Stimulated activated CD8-positive, alpha-beta memory T cell treated with anti-CD3 and anti-CD28 coated beads, Interleukin-4, amount 100 ng/mL, for 24 hours (primary cell): ENCODE measurements around the gene RPUSD3.

ENCODE experiments used
- DNase-seq: peaks from one replicate; pipeline ENCODE4 v3.0.0-alpha.2; 2020; ENCODE audit warnings: low read depth

Gene RPUSD3

GRCh38 chr3:9834520-9835380, 9.1 kb downstream of the RPUSD3 start:
- DNase-seq, result no peak

DNA sequence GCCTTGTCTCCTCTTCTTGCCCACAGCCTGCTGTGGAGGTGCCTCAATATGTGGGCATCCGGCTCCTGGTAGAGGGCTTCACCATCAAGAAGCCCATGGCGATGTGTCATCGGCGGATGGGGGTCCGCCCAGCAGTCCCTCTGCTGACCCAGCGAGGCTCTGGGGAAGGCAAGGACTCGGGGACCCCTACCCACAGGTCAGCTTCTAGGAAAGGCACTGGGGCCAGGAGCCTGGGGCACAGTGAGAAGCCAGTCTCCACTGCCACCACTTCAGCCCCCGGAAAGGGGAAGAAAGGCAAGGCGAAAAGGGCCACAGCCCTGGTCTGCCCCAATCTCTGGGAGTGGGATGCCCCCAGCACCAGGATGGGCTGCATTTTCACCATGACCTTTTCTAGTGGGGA, 10.7 kb downstream of the RPUSD3 start:
- no peak for DNase-seq

DNA sequence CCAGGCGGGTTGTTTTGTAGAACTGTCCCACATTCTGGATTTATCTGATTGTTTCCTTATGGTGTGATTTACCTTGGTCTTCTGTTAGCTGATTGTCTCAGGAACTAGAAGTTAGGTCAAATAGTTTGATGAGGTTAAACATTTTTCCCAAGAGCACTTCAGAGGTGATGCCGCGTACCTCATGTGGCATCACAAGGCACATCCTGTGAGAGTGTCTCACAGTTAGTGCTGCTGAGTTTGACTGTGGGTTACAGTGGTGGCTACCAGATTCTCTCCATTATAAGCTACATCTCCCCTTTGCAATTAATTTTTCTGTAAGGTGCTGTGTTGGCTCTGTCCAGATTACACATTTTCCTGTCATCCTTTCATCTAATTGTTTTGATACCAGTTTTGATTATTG, 12.6 kb downstream of the RPUSD3 start:
- no peak for DNase-seq

- DNase-seq, result no peak
These were observed 14.7 kb downstream of the RPUSD3 start for GRCh38 chr3:9828801-9829755.

- DNase-seq, result no peak
These were observed 16.8 kb downstream of the RPUSD3 start for GRCh38 chr3:9826815-9827573.

- DNase-seq, result no peak
These were observed 18.3 kb downstream of the RPUSD3 start for GRCh38 chr3:9825451-9826040.

DNA sequence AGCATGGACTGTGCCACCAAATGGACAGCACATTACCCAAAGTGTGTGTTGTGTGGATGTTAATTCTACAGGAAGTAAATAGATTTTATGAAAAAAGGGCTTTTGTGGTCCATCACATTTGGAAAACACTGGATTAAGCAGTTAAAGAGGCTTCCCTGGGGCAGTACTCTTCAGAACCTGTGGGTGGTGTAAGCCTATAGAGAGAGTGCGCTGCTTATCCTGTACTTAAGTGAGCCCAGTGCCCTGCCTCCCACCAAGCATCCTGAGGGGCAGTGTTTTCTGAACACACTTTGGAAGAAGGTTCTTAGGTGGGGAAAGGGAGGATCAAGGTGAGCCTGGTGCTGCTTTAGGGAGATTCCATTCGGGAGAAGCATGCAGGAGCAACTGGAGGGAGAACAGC, 22.9 kb downstream of the RPUSD3 start:
- no peak for DNase-seq

DNA sequence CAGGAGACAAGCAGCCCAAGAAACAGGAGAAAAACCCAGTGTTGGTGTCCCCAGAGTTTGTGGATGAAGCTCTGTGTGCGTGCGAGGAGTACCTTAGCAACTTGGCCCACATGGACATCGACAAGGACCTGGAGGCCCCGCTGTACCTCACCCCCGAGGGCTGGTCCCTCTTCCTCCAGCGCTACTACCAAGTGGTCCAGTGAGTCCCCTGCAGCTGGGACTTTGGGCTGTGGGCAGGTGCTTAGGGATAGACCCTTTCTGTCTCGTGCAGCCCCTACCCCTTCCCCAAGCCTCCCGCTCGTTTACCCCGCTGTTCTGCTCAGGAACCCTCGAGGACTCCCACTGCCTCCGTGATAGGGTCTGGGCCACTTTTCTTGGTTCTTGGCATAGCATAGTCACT, 23.3 kb downstream of the RPUSD3 start:
- no peak for DNase-seq

- no peak for DNase-seq
These were observed 25.0 kb downstream of the RPUSD3 start for GRCh38 chr3:9818666-9819335.

DNA sequence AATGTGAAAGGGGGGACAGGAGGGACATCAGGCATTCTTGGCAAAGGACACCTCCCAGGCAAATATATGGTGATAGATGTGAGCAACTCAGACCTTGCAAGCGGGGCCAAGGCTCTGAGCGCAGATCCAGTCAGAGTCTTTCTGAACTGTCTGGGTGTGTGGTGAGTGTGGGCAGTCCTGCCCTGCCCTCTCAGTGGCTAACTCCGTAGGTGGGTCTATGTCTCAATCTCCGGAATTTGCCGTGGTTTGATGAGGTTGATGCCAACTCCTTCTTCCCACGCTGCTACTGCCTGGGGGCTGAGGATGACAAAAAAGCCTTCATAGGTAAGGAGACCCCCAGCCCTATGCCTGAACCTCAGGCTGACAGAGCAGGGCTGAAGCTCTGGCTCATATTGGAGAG, 26.4 kb downstream of the RPUSD3 start:
- DNase-seq, result no peak

- no peak for DNase-seq
These were observed 27.8 kb downstream of the RPUSD3 start for GRCh38 chr3:9815986-9816385.

DNA sequence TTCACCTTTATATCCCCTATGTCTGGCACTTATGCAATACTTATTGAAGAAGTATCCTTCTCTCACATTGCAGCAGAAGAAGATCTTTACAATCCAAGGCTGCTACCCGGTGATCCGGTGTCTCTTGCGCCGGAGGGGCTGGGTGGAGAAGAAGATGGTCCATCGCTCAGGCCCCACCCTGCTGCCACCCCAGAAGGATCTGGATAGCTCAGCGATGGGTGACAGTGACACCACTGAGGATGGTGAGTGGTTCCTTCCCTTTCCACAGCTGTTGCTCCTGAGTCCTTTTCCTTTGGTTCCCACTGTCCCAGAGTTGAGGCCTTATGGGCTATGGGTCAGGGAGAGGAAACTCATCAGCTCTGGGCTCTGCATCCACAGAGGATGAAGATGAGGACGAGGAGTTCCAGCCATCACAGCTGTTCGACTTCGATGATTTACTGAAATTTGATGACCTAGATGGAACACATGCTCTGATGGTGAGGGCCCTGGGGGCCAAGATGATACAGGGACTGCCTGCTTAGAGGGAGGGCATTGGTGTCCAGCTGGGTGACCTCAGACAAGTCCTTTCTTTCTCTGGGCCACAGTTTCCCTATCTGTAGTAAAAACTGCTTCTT, 30.8 kb downstream of the RPUSD3 start:
- DNase-seq, result no peak

DNA sequence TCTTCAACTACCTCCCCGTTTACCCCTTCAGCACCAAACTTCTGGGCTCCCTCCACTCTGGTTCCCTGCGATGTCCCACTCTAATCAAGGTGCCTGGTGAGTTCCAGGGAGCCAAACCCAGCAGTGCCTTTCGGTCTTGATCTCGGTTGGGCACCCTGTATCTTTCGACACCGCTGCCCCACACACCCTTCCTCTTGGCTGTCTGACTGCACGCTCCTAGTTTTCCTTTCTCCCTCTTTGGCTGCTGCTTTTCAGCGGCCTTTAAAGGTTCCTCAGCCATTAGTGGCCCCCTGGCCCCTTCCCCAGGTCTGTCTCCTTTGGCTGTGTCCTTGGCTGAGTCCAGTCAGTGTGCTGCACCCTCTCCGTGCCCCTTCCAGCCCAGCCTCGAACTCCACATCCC, 33.0 kb downstream of the RPUSD3 start:
- DNase-seq, result no peak

- no peak for DNase-seq
These were observed 33.4 kb downstream of the RPUSD3 start for GRCh38 chr3:9810433-9810770.

DNA sequence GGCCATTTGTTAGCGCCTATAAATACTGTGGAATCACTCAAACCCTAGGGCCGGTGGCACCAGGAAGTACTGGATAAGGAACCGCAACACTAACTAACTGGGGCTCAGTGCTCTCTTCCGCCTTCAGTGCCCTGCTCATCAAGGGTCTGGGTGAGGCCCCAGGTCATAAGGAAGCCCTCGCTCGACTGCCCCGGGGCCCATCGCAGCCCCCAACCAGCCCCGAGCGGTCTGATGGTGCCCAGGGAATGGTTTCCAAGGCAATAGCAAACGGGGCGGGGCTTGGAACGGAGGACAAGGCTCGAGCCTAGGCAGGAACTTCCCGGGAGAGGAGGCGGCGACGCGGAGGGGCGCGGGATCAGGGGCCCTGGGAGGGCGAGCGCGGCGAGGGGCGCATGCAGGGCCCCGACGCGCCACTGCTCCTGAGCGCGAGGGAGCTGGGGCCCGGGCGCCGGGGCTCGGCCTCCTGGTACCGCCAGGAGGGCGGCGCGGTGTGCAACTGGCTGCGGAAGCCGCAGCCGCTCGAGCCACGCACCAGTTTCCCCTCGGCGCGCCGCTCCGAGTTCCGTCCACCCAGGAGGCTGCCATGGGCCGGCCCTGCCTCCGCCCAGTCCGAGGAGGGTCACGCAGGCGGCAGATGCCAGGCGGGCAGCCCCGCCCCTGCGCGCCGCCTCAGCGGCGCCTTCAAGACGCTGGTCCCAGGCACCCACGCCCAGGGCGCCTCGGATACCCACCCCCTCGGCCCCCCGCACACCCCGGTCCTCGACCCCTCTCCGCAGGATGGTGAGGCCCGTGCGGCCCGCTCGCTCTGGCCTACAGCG, 34.0 kb downstream of the RPUSD3 start, which contains the start of gene TTLL3:
TTLL3 (plus strand) TSS at position 648 of the 818 bp plus-strand sequence. CDS start 400 bp downstream, outside the sequence.
- peak; percentile 21 for DNase-seq

DNA sequence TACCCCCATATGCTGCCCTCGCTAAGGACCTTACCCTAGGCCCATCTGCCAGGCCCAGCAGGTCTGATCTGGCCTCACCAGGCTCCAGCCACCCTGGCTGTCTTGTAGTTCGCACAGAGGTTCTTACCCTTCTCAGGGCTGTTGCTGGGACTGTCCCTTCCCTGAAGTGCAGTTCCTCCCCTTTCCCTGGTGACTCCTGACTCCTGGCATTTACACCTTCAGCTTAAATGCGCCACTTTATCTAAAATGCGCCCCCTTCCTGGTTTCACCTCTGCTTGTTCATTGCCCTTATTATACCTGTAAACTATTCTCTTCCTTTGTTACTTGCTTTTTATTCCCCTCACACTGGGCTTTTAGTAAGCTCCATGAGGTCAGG, 34.6 kb downstream of the RPUSD3 start:
- DNase-seq, result no peak

DNA sequence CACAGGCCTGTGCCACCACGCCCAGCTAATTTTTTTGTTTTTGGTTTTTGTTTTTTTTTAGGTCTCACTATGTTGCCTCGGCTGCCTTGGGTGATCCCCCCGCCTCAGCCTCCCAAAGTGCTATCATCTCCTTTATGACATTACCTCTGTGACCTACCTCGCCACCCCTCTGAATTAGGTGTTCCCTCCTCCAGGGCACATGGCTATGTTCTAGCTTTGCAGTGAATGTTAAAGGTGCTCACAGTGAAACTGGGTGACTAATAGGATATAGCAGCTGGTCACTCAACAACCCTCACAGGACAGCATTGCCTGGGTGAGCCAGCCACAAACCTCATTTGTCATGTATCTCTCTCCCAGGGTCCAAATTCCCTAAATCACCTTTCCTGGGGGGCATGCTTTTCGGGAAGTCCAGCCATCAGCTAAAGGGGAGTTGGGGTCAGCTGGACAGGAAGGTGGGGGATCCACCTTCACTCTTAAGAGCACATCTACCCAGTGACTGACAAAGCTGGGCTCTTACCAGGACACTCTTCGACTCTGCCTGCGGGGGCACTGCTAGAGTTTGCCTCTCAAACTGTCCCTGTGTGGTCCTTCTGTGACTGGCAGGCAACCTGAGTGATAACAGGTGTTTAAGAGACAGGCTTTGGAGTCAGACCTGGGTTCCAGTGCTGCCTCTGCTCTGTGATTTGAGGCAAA, 35.3 kb downstream of the RPUSD3 start:
- DNase-seq, result no peak

- no peak for DNase-seq
These were observed 35.8 kb downstream of the RPUSD3 start for GRCh38 chr3:9807981-9808344.
